Gastroesophageal sphincter (tissue), 4 donors: ENCODE results near the gene PPM1L. TPM values are rescaled to one million over a fixed set of nuclear protein-coding genes. Genes with fewer than 3 reads are reported as not detected.
A peak's percentile ranks its signal among the peaks of the same experiment; 100 is the strongest.

Experiments
- ATAC-seq: fragments of 150-250 bp; one replicate; pipeline ENCODE4 v1.9.1; 2016; ENCODE audit warnings: mild to moderate bottlenecking, moderate library complexity
- H3K27ac ChIP-seq, 4 donors: fragments of 200-600 bp; sonication (generic) in 3 of 4; 1 replicate in 3 of 4; 2 replicates in 1 of 4; pipeline ENCODE4 v1.5.1; 2016 to 2019
- H3K27me3 ChIP-seq: fragments of 200-600 bp; sonication (generic); one replicate; pipeline ENCODE4 v1.5.1; 2019
- H3K36me3 ChIP-seq, 2 donors: fragments of 200-600 bp; sonication (generic); one replicate each; pipeline ENCODE4 v1.5.1; 2019; ENCODE audit warnings: control low read depth in 1 of 2
- H3K4me1 ChIP-seq, 3 donors: fragments of 200-600 bp; sonication (generic); 1 replicate in 2 of 3; 2 replicates in 1 of 3; pipeline ENCODE4 v1.5.1; 2016 to 2019; ENCODE audit warnings: control low read depth in 2 of 3
- H3K4me3 ChIP-seq, 2 donors: fragments of 200-600 bp; sonication (generic); one replicate each; pipeline ENCODE4 v1.5.1; 2019; ENCODE audit warnings: mild to moderate bottlenecking in 1 of 2, moderate library complexity in 1 of 2
- H3K9me3 ChIP-seq, 3 donors: fragments of 200-600 bp; sonication (generic); one replicate each; pipeline ENCODE4 v1.5.1; 2017 to 2019; ENCODE audit warnings: control low read depth in 2 of 3
- EP300 ChIP-seq: sonication (generic); formaldehyde crosslinking; IDR thresholded peaks from one replicate; pipeline ENCODE4 v1.6.1; 2017; ENCODE audit warnings: antibody characterized with exemption, mild to moderate bottlenecking
- POLR2A ChIP-seq, 2 donors: fragments of 450-650 bp; IDR thresholded peaks; one replicate each; pipeline ENCODE4 v1.6.1; 2017; ENCODE audit warnings: antibody characterized with exemption in 2 of 2, mild to moderate bottlenecking in 2 of 2, moderate library complexity in 1 of 2
- POLR2AphosphoS5 ChIP-seq: sonication (generic); formaldehyde crosslinking; IDR thresholded peaks from one replicate; pipeline ENCODE4 v1.6.1; 2017; ENCODE audit warnings: antibody characterized with exemption
- WGBS, 2 donors: methylation state at CpG; one replicate each; pipeline ENCODE4 v1.1.5; 2018; ENCODE audit warnings: low coverage in 1 of 2; 5-methylcytosine and 5-hydroxymethylcytosine counted together
- total RNA-seq, 4 donors: library from RNA; depleted of rRNA; stranded (reverse); fragments of >200 nt; gene quantifications; one replicate each; pipeline ENCODE4 v1.1.0, GENCODE V29; 2016
- TF ChIP-seq, protein P1 (sequence below), 4 experiments: fragments of 200-600 bp in 2 of 4; fragments of 450-650 bp in 2 of 4; sonication (generic) in 1 of 4; IDR thresholded peaks; one replicate each; pipeline ENCODE4 v1.5.1; 2017 to 2019; ENCODE audit warnings: antibody characterized with exemption in 4 of 4, mild to moderate bottlenecking in 2 of 4, moderate library complexity in 2 of 4

PPM1L gene
- total RNA-seq, 4 donors from 2014 or later: 47.4 to 93.1 (median 60.6) TPM

DNA sequence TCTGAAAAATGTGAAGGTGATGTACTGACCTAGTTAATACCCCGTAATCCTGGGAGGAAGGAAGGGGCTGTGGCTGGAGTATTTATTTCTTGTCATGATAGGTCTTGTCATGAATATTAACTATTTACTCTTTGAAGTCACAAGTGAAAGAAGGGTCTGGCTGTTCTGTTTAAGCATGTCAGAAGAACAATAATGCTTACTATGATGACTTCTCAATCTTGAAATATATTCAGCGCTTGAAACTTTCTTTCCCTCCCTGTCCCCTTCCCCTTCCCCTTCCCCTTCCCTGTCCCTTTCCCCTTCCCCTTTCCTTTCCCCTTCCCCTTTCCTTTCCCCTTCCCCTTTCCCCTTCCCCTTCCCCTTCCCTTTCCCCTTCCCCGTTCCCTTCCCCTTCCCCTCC lies 153.9 kb downstream of the PPM1L start:
- H3K4me3 ChIP-seq: no peak overlapping the region
- no peaks in the 10 kb centered on the region for H3K27me3 ChIP-seq
- TF ChIP-seq POLR2AphosphoS5 (no peak), POLR2A (IDR thresholded peaks at IDR 0.05) (no peak), EP300 (no peak)
- TF ChIP-seq, protein P1, sequence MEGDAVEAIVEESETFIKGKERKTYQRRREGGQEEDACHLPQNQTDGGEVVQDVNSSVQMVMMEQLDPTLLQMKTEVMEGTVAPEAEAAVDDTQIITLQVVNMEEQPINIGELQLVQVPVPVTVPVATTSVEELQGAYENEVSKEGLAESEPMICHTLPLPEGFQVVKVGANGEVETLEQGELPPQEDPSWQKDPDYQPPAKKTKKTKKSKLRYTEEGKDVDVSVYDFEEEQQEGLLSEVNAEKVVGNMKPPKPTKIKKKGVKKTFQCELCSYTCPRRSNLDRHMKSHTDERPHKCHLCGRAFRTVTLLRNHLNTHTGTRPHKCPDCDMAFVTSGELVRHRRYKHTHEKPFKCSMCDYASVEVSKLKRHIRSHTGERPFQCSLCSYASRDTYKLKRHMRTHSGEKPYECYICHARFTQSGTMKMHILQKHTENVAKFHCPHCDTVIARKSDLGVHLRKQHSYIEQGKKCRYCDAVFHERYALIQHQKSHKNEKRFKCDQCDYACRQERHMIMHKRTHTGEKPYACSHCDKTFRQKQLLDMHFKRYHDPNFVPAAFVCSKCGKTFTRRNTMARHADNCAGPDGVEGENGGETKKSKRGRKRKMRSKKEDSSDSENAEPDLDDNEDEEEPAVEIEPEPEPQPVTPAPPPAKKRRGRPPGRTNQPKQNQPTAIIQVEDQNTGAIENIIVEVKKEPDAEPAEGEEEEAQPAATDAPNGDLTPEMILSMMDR (IDR thresholded peaks at IDR 0.05): no peak
- no peaks in the 10 kb centered on the region for H3K36me3 ChIP-seq
- H3K9me3 ChIP-seq: peaks cover 0 to 11% (median 0%) of the 10 kb centered on the region in 3 donors
- no peak for ATAC-seq
- 38 to 85% methylated on average over 2 of the region's 3 CpGs for WGBS, 2 donors
- no peak overlapping the region for H3K27ac ChIP-seq
- H3K4me1 ChIP-seq: no peaks in the 10 kb centered on the region

DNA sequence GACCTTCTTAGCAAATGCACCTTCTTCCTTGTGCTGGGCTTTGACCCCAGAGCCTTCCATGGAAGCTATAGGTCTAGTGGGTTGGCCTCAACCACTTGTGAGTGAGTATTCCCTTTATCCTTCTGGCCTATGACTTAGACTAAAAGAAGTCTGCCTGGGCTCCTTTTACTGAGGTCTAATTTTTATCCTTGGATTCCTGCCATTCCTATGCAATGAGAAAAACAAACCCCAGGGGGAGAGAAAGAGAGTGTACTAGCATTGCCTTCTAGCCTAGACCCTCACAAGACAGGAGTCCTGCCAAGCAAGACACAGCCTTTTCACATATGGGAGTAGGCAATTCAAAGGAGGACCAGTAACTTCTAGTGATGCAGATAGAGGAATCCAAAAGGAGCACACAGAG lies 155.4 kb downstream of the PPM1L start:
- H3K4me3 ChIP-seq: no peak overlapping the region
- no peaks in the 10 kb centered on the region for H3K4me1 ChIP-seq
- no peaks in the 10 kb centered on the region for H3K36me3 ChIP-seq
- no peak overlapping the region for H3K27ac ChIP-seq
- no peaks in the 10 kb centered on the region for H3K27me3 ChIP-seq
- H3K9me3 ChIP-seq: peaks cover 0 to 6% (median 0%) of the 10 kb centered on the region in 3 donors
- TF ChIP-seq, protein P1 (IDR thresholded peaks at IDR 0.05): no peak
- TF ChIP-seq POLR2A (IDR thresholded peaks at IDR 0.05) (no peak), POLR2AphosphoS5 (no peak), EP300 (no peak)
- ATAC-seq: no peak

DNA sequence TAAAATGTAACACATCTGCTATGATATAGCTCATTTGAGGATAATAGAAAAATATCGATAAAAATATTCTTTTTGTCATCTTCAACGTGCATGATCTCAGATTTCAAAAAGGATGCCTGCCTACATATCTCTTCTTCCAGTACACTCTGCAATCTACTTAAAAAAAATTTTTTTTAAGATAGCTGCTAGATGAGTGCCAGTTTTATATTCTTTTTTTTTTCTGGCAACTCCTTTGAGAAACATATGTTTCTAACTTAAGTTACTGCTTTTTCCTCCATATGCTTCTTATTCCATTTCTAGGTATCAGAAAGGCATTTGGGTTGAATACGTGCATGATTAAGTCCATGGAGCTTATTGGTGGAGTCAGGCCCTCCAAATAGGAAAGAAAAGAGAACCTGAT lies 160.4 kb downstream of the PPM1L start:
- Histone ChIP-seq H3K27ac (no peak overlapping the region), H3K36me3 (no peaks in the 10 kb centered on the region), H3K27me3 (no peaks in the 10 kb centered on the region), H3K9me3 (no peaks in the 10 kb centered on the region), H3K4me1 (no peaks in the 10 kb centered on the region), H3K4me3 (no peak overlapping the region)
- TF ChIP-seq POLR2AphosphoS5: no peak
- ATAC-seq: no peak
- 87 to 93% methylated on average over 3 of the region's 3 CpGs for WGBS, 2 donors

DNA sequence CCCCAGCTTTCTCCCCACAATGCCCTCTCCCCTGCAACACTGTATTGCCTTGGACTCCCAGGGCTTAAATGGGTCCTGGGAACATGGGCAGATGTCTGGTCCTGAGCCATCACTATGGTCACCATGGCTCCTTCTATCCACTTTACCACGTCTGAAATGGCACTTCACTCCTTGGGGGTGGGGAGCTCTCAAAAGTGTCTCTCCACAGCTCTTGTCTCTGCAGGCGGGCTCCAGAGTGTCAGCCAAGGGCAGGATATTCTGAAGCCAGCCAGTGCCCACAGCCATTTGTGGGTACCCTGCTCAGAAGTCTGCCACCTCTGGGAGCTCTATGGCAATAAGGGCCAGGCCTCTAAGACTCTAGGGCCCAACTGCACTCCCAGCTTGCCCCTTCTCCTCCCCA lies 163.9 kb downstream of the PPM1L start:
- H3K27ac ChIP-seq: no peak overlapping the region
- H3K4me3 ChIP-seq: no peak overlapping the region
- H3K27me3 ChIP-seq: no peaks in the 10 kb centered on the region
- no peak for TF ChIP-seq EP300
- no peak for TF ChIP-seq POLR2A (IDR thresholded peaks at IDR 0.05)
- no peak for TF ChIP-seq POLR2AphosphoS5
- TF ChIP-seq, protein P1 (IDR thresholded peaks at IDR 0.05): no peak
- H3K9me3 ChIP-seq: no peaks in the 10 kb centered on the region
- no peaks in the 10 kb centered on the region for H3K36me3 ChIP-seq
- H3K4me1 ChIP-seq: peaks cover 0 to 9% (median 0%) of the 10 kb centered on the region in 3 donors
- ATAC-seq: no peak
- WGBS, 2 donors: 53% methylated on average over 2 of the region's 2 CpGs; no CpG with 5 or more reads in 1 of the 2 donors

DNA sequence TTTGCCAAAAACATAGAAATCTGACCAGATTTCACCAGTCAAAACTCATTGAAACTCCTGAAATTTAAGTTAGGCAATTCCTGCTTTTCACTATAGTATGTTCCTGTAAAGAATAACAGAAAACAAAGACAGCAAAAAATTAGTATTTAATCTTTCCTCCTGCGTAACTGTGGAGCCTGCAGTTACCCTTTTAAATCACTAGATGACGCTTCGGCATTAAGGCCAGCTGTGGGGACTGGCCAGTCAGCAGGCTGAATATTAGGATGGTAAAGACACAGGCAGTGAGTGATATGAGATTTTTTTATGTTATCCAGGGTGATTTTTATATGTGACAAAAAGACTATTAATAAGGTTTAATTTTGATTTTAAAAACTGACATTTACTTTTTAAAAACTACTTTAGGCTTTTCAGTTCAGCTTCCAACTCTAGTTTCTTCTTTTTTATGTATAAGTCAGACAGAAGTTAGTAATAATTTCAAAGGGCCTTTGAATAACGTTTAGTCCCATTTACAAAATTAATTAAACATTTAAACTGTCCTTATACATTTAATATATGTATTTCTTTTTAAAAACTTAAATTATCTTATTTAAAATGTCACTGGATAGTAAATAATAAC lies 165.1 kb downstream of the PPM1L start:
- Histone ChIP-seq H3K9me3 (no peaks in the 10 kb centered on the region), H3K4me1 (peaks cover 0 to 11% (median 0%) of the 10 kb centered on the region in 3 donors), H3K27ac (no peak overlapping the region), H3K36me3 (no peaks in the 10 kb centered on the region), H3K27me3 (no peaks in the 10 kb centered on the region), H3K4me3 (no peak overlapping the region)
- ATAC-seq: no peak
- WGBS, 2 donors: 26 to 28% methylated on average over 4 of the region's 4 CpGs
- TF ChIP-seq POLR2A (IDR thresholded peaks at IDR 0.05): no peak
- TF ChIP-seq, protein P1 (IDR thresholded peaks at IDR 0.05): peak; percentile 53 to 79 (median 66)
